Activated T-cell treated with anti-CD3 and anti-CD28 coated beads, Interleukin-2, amount 50 U/mL, for 1 hour (primary cell): ENCODE data around the gene HDGFL1.

Source experiments
- DNase-seq: peaks from one replicate; pipeline ENCODE4 v3.0.0-alpha.2; 2020

The HDGFL1 gene

DNA sequence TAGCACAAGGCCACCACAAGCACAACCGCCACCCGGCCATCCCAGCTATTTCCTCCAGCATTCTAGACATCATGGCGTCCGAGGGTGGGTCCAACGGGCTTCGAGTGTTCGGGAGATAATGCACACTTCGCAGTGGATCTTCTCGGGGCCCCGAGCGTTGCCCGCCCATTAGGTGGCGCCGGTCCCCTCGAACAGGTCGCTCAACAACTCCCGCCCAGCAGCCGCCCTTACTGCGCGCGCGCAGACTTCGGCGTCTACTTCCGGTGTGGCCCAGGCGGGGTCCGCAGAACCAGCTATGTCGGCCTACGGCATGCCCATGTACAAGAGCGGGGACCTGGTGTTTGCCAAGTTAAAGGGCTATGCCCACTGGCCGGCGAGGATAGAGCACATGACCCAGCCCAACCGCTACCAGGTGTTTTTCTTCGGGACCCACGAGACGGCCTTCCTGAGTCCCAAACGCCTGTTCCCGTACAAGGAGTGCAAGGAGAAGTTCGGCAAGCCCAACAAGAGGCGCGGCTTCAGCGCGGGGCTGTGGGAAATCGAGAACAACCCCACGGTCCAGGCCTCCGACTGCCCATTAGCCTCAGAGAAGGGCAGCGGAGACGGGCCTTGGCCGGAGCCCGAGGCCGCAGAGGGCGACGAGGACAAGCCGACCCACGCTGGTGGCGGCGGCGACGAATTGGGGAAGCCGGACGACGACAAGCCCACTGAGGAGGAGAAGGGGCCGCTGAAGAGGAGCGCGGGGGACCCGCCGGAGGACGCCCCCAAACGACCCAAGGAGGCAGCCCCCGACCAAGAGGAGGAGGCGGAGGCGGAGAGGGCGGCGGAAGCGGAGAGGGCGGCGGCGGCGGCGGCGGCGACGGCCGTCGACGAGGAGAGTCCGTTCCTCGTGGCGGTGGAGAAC, at the start of gene HDGFL1:
HDGFL1 (plus strand) TSS at position 286 of the 904 bp plus-strand sequence; CDS start at position 296, 10 bp downstream.
- DNase-seq, result no peak

GRCh38 chr6:22521035-22521434, 48.3 kb upstream of the HDGFL1 start:
- no peak for DNase-seq

GRCh38 chr6:22526736-22527135, 42.6 kb upstream of the HDGFL1 start:
- DNase-seq, result no peak

DNA sequence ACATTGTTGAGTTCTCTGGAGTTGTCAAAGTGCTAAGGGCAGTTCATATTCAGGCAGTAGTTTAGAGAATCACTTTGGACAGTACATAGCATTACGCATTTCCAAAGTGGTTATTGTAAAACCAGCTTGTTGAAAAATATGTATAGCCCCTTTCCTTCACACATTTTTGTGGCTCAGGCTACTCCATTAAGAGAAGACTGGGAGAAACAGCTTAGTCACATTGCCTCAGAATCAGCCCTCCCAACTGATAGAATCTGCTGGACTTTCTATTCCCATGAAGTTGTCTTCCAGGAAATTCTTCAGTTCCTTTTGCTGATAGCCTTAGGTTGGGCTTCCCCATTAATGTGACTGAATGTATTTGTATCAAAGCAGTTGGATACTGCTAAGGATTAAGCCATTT, 39.5 kb upstream of the HDGFL1 start:
- DNase-seq, result no peak

DNA sequence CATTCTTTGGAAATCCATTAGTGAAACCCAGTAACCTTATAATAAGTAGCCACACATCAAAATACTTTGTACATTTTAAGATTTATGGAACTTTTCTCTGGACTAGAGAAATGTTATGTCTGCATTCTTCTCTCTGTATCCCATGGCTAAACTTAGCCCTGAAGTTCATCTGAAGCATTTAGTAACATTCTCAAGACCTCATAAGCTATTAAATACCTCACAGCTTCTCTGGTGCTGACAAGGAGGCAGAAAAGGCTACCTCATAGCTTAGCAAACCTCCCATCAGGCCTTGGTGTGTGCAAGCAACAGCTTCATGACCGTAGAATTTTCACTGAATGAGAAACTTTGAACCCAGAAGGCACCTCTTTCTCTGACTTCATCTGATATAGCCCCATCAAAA, 38.9 kb upstream of the HDGFL1 start:
- no peak for DNase-seq

DNA sequence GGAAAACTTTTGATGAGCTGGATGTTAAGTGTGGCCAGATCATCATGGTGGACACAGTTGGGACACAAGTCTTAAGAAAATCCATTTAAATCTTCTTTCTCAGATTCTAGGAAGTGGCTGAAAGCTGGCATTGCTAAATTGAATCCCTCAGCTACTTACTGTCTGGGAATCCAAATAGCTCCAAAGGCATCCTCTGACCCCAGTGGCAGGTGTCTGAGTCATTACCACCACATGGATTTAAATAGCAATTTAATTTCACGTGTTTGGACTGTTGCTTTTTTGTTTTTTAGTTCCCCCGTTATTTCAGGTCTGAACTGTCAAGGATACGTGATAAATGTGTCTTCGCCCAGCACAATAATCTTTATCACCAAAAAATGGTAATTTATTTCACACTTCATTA, 33.2 kb upstream of the HDGFL1 start:
- no peak for DNase-seq

- DNase-seq, result no peak
Observed at GRCh38 chr6:22544476-22544875, 24.9 kb upstream of the HDGFL1 start.

DNA sequence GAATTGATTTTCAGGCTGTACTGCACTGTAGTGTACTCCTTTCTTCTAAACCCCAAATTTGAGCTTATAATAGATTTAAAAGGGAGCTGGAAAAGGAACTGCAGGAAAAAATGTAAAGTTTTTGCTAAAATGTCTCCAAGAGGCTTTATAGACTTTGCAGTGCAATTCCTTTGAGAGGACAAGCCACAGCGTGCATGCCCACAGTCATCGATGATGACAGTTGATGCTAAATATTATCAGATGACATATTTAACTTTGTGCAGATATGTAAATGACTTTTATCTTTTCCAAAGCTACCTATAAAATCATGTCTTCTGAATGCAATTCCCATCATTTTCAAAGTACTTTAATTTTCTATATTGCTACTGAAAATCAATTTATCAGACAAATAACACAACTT, 24.3 kb upstream of the HDGFL1 start:
- no peak for DNase-seq

GRCh38 chr6:22546236-22546635, 23.1 kb upstream of the HDGFL1 start:
- DNase-seq, result no peak

GRCh38 chr6:22550971-22551670, 18.2 kb upstream of the HDGFL1 start:
- no peak for DNase-seq

- no peak for DNase-seq
Observed at GRCh38 chr6:22556266-22556665, 13.1 kb upstream of the HDGFL1 start.

DNA sequence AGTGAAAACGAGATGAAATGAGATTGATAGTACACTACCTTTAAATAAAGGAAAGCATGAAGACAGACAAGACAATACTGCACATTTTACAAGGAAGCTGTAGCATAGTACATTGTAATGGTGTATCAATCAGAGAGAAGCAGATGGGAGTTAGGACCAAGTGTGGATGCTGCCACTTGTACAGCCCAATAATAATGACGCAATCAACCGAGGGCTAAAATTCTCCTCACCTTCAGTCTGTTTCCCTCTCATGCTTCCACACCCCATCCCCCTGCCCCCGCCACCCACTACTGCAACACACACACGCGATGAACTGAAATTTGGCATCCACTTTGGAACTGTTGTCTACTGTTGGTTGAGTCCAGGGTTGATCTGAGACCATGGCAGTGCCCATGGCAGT, 12.4 kb upstream of the HDGFL1 start:
- DNase-seq, result no peak

- DNase-seq, result no peak
Observed at GRCh38 chr6:22558288-22558882, 11.0 kb upstream of the HDGFL1 start.

DNA sequence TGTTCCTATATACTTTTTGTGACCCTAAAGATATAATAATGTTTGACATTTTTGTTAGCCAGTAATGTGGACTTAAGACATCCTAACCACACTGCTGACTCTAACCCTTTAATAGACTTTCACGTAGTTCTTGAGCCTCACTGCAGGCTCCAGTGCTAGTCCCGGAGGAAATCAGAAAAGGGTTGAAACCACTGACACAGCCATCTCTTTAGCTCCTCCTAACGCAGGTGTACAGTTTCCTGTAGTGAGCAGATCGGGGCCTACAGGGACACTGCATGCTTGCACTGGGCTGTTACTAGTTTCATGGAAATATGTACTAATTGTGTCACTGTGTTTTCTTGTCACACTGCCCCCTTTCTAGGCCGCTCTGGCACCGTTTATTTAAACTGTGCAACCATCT, 512 bp upstream of the HDGFL1 start:
- no peak for DNase-seq

DNA sequence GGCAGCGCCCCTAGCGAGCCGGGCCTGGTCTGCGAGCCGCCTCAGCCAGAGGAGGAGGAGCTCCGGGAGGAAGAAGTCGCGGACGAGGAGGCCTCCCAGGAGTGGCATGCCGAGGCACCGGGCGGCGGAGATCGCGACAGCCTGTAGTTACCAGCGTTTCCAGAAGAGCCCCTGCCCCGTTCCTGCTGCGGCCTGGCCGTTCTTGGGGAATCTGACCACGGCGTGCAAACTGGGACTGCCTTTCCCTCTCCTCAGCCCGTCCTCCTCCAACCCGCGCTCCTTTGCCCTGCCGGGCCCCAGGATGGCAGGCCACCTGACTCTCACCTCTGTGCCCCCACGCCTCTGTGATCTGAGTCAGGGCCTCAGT, 802 bp downstream of the HDGFL1 start:
- DNase-seq, result no peak

DNA sequence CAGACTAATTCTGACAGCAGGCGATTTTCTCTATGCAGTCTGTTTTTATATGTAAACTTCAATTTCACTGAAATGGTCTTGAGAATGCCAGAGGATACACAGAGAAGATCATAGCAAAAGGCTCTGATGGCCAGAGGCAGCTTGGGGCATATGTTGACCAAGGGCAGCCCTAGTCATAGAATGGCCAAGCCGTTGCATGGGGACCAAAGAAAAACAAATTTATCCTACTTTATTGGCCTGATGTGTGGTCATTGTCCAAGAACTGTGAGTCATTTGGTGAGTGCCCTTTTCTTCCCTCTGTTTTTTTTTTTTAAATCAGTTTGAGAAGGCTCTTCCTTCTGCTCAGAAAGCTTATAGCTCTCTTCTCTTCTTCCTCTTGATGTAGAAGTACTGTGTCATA, 5.8 kb downstream of the HDGFL1 start:
- no peak for DNase-seq

GRCh38 chr6:22579439-22579838, 10.1 kb downstream of the HDGFL1 start:
- no peak for DNase-seq

DNA sequence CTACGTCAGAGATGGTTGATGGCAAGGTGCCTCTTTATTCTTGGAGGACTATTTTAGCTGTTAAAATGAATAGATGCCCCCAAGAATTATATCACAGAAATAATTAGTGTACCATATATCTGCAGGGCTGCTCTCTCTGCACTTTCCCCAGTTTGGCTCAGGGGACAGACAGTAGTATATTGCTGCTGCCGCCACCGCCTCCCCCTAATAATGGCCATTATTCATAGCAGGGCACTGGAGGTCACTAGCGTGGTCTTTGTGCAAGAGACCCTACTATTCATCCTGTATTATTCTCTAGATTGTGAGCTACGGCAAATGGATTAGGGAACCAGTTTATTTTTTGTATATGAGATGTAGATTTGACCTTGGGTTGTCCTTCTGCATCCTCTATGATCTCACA, 11.0 kb downstream of the HDGFL1 start:
- no peak for DNase-seq

DNA sequence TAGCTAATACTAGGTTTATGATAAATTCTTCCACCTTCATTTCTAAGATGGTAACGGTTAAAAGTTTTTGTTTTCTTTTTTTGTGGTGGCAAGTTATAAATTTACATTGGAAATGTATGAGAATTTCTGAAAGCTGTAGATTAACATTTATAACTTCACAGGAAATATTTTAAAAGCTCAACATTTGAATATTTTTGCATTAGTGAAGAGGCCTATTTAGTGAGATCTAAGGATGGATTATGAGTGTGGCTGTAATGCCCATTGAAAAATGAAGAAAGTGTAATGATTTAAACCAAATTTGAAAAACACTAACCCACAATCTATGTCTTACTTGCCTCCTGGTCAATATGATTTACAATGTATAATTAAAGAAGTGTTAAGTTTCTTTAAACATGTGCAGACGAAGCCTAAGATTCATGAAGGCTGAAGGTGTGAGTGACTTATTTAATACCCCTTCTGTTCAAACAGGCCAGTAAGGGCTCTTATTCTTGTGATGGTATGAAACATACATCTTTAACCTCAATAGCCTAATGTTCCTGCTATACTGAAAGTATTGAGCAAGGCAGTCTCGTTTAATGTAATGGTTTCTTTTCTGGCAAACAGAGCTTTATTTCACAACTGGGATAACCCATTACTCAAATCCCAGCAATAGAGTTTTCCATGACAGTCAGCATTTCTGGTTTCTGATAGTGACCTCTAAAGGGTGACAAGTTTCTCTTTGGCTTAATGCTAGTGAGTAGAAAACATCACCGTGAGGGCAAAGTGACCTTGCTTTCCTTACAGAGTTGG, 13.2 kb downstream of the HDGFL1 start:
- no peak for DNase-seq

- no peak for DNase-seq
Observed at GRCh38 chr6:22583230-22583629, 13.9 kb downstream of the HDGFL1 start.

GRCh38 chr6:22583927-22584326, 14.6 kb downstream of the HDGFL1 start:
- no peak for DNase-seq

DNA sequence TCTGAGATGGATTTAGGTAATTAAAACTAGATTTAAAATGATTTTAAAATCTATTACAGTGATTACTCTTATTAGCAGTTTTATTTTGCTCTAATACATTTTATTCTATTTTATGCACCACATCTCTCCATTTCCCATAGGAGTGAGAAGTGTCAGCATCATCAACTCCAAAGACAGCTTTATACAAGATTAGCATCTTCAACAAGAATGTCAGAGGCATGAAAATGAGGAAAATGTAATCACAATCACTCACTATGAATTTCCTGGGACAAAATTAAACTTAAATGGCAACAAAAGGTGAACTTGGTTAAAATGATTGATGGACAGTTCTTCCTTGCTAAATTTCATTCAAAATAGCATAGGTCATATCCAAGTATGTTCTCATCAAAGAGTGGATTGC, 19.8 kb downstream of the HDGFL1 start:
- DNase-seq, result no peak

- no peak for DNase-seq
Observed at GRCh38 chr6:22590423-22590822, 21.1 kb downstream of the HDGFL1 start.
